ENCODE data around the gene NRTN.

DNA sequence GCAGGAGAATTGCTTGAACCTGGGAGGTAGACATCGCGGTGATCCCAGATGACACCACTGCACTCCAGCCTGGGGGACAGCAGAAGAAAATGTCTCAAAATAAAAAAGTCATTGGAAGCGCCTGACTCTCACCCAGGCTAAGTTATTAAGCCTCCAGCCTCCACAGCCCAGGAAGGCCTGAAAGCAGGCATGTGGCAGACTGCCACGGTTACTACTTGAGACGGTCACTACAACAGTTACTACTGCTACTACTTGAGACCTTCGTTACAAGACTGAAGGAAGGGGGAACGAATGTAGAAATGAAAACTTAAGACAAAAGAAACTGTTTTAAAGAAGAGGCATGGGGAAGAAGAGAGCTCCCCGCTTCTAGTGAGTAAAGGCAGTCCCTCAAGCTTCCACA, 29.9 kb upstream of the NRTN start:
- TF ChIP-seq, protein P1, sequence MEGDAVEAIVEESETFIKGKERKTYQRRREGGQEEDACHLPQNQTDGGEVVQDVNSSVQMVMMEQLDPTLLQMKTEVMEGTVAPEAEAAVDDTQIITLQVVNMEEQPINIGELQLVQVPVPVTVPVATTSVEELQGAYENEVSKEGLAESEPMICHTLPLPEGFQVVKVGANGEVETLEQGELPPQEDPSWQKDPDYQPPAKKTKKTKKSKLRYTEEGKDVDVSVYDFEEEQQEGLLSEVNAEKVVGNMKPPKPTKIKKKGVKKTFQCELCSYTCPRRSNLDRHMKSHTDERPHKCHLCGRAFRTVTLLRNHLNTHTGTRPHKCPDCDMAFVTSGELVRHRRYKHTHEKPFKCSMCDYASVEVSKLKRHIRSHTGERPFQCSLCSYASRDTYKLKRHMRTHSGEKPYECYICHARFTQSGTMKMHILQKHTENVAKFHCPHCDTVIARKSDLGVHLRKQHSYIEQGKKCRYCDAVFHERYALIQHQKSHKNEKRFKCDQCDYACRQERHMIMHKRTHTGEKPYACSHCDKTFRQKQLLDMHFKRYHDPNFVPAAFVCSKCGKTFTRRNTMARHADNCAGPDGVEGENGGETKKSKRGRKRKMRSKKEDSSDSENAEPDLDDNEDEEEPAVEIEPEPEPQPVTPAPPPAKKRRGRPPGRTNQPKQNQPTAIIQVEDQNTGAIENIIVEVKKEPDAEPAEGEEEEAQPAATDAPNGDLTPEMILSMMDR (IDR thresholded peaks at IDR 0.05), result no peak
- TF ChIP-seq POLR2A (IDR thresholded peaks at IDR 0.05), result no peak

Measured in esophagus squamous epithelium (tissue), 4 donors.